NCI-H2196 treated with DMSO at 0.1 percent for 48 hours (cell line): ENCODE data around the gene PROX1.

Experiments used
- DNase-seq: peaks from one replicate; lab custom pipeline; 2025; ENCODE audit not compliant: unreplicated experiment; lab: John Stamatoyannopoulos, UW

The PROX1 gene

DNA sequence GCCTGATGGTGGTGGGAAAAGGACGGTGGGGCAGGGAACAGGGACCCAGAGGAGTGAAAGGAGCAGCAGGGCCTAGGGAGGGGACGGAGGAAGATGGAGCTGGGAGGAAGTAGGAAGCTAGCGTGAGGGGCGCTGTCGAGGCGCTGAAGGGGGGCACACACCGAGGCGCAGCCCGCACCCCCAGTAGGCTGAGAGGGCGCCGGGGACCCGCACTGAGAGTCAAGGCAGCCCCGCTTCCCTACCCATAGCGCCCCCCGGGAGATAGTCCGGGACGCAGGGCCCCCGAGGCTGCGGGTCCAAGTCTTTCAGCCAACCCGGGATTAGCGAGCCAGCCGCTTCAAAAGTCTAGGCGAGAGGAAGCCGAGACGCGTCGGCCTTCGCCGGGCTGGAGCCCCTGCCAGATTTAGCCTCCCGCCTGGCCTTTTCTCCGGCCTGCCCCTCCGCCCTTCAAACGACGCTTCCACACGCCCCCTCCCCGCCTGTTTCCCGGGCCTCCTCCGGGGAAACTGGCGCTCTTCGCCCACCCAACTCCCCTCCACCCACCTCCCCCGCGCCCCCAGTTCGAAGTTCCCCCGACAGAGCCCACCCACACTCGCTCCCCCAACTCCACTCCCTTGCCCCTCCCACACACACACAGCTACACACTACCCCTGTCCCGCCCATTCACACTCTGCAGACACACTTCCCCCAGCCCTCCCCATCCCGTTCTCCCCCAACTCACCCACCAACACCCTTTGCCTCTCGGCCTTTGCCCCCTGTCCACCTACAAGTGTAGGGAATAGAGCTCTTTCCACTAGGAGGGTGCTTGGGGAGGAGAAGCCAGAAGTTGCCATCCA lies 7.8 kb upstream of the PROX1 start:
- no peak for DNase-seq

DNA sequence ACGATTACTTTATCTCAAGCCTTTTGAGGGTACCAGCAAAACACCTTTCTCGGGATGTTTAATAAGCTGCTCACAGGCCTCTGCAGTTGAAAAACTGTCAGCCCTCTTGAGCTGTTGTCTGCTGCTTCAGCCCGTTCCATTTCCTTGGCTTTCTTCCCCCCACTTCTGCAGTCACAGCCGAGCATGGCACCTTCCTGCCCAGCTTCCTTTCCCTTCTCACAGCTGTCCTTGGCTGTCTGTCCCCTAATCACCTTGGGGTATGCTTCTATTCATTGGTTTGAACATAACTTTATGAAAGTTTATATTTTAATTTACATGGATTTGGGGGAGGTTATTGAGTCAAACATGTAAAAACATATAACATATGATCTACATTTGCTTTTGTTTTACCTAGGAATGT lies 6.9 kb upstream of the PROX1 start:
- no peak for DNase-seq

GRCh38 chr1:213982289-213982671 lies 5.5 kb upstream of the PROX1 start:
- DNase-seq: no peak

GRCh38 chr1:213982672-213983492 lies 4.9 kb upstream of the PROX1 start:
- DNase-seq: no peak

DNA sequence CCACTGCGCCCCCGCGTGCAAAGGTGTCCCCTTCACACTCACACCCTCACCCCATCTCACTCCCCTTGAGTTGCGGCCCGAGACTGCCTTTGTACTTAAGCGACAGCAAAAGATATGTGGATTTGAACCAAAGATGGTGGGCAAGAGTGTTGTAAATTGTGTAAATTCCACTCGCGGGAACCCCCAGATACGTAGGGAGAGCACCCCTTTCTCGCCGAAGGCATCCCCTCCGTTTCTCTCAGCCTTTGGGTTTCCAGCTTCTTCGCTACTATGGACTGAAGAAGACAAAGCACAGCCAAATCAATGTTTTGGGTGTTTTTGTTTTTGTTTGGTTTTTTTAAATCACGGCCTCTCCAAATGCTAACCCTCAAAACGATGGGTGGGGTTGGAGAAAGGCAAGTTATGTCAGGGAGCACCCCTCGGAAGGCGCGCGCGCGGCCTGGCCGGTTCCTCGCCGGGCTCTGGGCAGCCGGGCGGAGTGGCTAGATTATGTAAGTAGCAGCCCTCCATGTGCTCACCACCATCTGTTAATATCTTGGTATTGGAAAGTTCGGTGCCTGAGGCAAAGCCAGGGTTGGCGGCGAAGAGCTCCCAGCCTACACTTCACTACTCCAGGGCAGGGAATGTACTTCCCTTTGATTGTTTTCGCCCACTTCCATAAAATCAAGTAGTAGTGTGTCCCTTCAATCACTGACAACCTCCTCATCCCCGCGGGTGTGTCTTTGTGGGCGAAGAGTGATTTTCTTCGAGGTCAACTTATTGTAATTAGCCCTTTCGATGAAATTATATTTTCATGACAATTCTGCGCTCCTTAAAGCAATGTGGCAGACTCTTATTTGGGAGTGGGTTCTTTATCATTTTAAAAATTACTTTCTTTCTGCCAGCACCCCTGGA lies 4.0 kb upstream of the PROX1 start:
- DNase-seq: no peak

DNA sequence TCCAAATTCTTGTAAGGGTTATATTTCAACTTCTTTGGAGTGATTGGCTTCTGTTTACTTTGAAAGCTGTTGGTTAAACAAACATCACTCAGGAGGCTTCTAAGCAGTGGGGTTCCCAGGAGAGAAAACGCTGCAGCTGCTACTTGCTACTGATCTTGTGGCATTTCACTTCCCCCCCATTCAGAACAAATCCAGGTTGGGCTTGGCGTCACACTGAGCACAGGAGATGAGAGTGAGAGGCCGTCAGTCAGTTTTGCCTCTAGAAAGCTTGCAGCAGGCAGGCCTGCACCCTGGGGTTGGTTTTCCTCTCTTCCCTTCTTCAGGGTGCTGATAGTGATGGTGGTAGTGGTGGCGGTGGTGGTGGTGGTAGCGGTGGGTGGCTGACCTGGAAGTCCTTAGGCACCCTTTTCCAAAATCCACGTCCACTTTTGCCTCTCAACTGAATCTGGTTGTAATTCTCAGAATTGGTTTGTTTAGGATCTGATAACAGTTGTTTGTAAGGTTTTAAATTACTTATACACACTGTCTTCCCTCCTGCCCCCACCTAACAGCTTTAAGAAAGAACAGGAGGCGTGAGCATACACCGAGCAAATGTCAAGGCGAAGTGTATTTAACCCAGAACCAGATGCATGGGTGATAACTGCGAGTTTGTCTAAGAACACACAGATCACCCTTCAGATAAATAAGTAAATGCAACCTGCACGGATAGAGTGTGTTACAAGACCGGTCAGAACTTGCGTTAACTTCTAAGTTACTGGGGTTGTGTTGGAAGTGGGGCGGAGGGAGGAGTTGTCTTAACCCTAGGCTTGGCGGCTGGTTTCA lies 3.2 kb upstream of the PROX1 start:
- no peak for DNase-seq

DNA sequence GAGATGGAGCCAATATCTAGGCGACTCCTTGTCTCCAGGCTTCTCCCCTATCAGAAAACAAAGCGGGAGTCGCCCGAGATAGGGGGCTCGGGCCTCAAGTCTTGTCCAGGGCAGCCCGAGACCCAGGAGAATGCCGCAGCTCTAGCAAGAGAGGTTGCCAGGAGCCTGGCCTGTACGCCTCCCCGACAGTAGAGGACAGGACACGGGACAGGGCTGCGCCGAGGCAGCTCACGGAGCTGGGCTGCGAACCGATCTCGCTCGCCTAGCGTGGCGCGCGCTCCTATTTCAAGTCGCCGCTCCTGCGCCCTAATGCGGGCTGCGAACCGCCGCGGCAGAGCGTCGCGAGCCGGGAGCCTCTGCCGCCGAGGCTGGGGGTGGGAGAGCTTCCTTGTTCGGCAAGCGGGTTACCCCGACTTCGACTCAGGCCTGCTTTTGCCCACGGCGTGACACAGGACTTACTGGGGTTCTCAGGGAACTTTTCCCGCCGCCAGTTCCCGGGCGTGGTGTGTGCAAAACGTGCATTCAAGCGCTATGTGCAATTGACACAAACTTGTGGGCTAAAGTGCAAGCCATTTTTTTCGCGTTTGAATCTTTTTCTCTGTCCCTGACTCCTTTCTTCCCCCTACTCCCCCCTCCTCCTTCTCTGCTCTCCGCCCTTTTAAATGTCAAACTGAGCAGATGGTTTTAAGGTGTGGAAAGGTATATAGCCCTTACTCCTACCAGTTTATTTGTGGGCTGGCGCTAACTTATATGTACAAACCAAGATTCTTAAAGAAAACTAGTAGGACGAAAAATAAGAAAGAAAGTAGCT lies 2.4 kb upstream of the PROX1 start:
- DNase-seq: no peak

DNA sequence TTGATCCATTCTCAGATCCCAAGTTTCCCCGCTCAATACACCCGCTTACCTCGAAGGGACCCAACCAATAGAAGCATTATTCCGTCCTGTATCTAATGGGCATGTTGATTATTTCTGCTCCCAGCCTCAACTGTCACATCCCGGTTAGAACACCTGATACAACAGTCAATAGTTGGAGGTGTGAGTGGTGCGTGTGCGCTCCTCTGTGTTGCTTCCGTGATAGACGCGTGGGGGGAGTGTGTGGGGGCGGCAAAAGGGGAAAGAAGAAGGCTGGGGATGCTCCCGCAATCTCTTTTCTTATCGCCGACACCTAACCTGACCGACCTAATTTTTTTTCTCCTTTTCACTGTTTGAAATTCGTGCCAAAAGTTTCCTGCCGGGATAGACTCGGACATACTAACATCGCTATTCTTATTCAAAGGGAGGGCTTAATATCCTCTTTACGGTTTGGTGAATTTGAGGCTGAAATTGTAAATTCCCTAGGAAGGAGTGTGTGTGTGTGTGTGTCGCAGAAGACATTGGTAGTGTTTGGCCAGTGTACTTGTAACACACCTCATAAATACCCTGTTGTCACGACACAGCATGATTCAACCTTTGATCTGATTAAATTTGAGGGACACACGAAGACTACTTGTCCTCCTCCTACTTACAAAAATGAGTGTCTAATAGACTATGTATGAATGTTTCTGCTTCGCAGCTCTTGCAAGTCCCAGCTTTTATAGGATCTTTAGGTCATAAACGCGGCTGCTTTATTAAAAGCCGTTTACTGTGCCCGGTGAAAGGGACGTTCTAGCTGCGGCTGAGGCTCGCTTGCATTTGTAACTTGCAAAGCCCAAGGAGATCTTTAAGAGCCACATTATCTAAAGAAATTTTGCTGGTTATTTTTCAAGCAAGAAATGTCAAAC lies 1.5 kb upstream of the PROX1 start:
- no peak for DNase-seq

GRCh38 chr1:213986925-213987250 lies 885 bp upstream of the PROX1 start:
- DNase-seq: no peak

GRCh38 chr1:213987422-213987926 lies 299 bp upstream of the PROX1 start:
- no peak for DNase-seq

- DNase-seq: no peak
These were observed 781 bp downstream of the PROX1 start for GRCh38 chr1:213988507-213989001.

DNA sequence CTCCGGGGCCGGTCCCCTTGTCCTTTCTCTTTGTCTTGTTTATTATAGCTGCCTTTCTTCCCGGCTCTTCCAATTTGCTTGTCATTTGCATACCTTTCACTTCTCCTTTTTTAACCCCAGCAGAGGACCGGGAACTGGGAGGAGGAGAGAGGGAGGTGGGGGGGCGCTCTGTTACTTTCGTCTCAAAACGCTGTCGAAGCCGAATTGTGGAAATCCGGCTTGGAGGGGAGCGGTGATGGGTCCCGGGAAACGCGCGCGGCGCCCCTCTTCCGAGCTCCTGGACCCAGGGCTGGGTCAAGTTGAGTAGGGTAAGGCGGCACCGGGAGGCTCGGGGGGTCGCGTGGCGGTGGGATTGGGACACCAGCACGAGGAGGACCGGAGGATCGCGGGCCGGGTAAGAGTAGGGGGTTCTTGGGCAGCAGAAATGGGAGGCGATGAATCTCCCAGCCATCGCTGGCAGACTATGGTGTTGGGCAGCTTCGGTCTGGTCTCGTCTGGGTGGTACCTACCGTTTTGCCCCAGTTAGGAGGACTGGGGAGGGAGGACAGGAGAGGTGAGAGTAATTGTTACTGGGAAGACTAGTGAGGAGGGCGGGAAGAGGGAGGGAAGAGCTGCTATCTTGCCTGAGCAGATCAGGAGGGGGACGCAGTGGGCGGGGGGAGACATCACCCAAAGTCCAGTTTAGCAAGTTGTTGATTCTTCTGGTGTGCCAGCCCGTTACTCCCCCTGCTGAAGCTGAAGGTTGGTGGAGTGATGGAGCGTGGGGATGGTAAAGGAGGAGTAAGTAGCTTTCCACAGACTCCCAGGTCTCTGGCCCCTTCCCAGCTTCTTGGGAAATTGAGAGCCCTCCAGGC lies 1.5 kb downstream of the PROX1 start:
- DNase-seq: no peak

- DNase-seq: no peak
These were observed 6.2 kb downstream of the PROX1 start for GRCh38 chr1:213993929-213994328.

- DNase-seq: no peak
These were observed 7.1 kb downstream of the PROX1 start for GRCh38 chr1:213994888-213995287.

DNA sequence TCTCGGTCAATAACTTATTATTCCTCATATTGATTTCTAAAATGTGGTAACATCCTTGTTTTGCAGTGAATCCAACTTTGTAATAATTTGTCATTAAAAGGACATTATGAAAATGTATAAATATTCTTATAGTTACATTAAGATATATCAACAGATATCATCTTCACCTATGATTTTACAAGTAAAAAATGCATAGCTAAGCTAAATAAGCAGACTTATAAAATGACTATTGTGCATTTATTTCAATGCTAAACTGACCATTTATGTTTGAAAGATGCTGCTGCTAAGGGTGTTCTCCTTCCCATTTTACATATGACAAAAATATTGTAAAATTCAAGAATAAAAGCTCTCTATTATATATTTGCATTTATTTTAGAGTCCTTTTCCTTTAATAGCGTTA lies 7.8 kb downstream of the PROX1 start:
- no peak for DNase-seq

DNA sequence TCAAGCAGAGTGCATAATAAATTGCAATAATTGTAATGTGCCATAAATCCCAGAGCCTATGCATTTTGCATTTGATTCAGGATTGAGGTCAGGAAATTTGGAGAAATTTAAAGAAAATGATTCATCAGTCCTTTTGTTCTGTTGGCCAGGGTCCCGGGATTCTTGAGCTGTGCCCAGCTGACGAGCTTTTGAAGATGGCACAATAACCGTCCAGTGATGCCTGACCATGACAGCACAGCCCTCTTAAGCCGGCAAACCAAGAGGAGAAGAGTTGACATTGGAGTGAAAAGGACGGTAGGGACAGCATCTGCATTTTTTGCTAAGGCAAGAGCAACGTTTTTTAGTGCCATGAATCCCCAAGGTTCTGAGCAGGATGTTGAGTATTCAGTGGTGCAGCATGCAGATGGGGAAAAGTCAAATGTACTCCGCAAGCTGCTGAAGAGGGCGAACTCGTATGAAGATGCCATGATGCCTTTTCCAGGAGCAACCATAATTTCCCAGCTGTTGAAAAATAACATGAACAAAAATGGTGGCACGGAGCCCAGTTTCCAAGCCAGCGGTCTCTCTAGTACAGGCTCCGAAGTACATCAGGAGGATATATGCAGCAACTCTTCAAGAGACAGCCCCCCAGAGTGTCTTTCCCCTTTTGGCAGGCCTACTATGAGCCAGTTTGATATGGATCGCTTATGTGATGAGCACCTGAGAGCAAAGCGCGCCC lies 8.7 kb downstream of the PROX1 start:
- no peak for DNase-seq
